T47D (cell line): ENCODE results near the gene TMEM266.

ENCODE experiments used
- DNase-seq, 2 experiments: peaks; one replicate each; pipeline versions ENCODE4 v3.0.0 to v3.0.0-alpha.2; 2011 to 2012; ENCODE audit warnings: low read depth in 1 of 2, low spot score in 1 of 2
- JUND ChIP-seq: IDR thresholded peaks from 2 replicates; pipeline ENCODE4 v1.6.1; 2012; ENCODE audit warnings: low read depth
- in situ Hi-C: cut with HindIII; loops from 2 replicates; pipeline ENCODE4 v1.10.0; 2016; ENCODE audit warnings: low sequenced_read_pairs, low pct_unique_long_range_greater_than_20kb

TMEM266 gene

GRCh38 chr15:76073554-76073953 is 13.8 kb downstream of the TMEM266 start:
- no peak for DNase-seq
- no peak for TF ChIP-seq JUND
- in situ Hi-C loops, result no loop called here

GRCh38 chr15:76075046-76075445 is 15.3 kb downstream of the TMEM266 start:
- in situ Hi-C loops, result no loop called here
- DNase-seq, result no peak
- no peak for TF ChIP-seq JUND

DNA sequence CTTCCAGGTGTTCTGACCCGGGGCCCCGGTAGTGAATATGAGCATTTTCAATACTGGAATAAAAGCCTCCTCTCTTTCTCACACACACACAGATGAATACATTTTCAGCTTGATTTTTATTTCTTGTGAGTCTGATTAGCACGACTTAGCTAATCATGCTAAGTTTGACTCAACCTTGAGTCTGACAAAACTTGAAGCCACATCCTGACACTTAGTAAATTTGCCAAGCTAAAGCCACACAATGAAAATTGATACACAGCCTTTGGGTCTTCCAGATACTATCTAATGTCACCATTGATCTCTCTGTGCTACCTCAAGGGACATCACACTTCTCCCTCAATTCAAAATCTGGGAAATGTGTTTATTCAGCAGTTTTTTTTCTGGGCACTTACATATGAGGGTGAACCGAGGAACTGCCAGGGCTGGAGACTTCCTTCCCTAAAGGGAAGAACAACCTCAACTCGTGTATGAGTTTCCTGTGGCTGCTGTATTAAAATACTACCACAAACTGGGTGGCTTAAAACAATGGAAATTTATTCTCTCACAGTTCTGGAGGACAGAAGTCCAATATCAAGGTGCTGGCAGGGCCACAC is 18.6 kb downstream of the TMEM266 start:
- no peak for TF ChIP-seq JUND
- no peak for DNase-seq
- in situ Hi-C loops, result no loop called here

GRCh38 chr15:76084256-76084655 is 24.5 kb downstream of the TMEM266 start:
- TF ChIP-seq JUND, result no peak
- no peak for DNase-seq
- in situ Hi-C loops, result no loop called here

GRCh38 chr15:76098685-76099084 is 38.9 kb downstream of the TMEM266 start:
- TF ChIP-seq JUND, result no peak
- in situ Hi-C loops, result no loop called here
- DNase-seq, result no peak

DNA sequence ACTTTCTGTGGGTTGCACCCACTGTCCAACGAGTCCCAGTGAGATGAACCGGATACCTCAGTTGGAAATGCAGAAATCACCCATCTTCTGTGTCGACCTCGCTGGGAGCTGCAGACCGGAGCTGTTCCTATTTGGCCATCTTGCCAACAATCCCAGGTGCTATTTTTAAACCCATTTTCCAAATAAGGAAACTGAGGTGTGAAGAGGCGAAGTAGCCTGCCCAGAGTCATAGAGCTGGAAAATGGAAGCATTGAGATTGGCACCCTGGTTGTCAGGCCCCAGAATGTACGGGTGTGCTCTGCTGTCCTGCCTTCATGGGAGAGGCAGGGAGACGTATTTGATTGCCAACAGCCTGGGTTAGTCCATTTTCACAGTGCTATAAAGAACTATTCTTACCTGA is 39.6 kb downstream of the TMEM266 start:
- no peak for TF ChIP-seq JUND
- DNase-seq, result no peak
- in situ Hi-C loops, result no loop called here

- TF ChIP-seq JUND, result no peak
- no peak for DNase-seq
- in situ Hi-C loops, result no loop called here
Measured at GRCh38 chr15:76100361-76100760, 40.6 kb downstream of the TMEM266 start.

GRCh38 chr15:76101655-76102054 is 41.9 kb downstream of the TMEM266 start:
- DNase-seq, result no peak
- in situ Hi-C loops, result no loop called here
- no peak for TF ChIP-seq JUND

GRCh38 chr15:76105391-76105790 is 45.6 kb downstream of the TMEM266 start:
- in situ Hi-C loops, result no loop called here
- no peak for TF ChIP-seq JUND

GRCh38 chr15:76105911-76106310 is 46.1 kb downstream of the TMEM266 start:
- DNase-seq, result no peak
- no peak for TF ChIP-seq JUND
- in situ Hi-C loops, result no loop called here

More at GRCh38 chr15:76105391-76105790, 45.6 kb downstream of the TMEM266 start:
- no peak for DNase-seq

GRCh38 chr15:76107169-76107568 is 47.4 kb downstream of the TMEM266 start:
- no peak for TF ChIP-seq JUND
- in situ Hi-C loops, result no loop called here
- no peak for DNase-seq

DNA sequence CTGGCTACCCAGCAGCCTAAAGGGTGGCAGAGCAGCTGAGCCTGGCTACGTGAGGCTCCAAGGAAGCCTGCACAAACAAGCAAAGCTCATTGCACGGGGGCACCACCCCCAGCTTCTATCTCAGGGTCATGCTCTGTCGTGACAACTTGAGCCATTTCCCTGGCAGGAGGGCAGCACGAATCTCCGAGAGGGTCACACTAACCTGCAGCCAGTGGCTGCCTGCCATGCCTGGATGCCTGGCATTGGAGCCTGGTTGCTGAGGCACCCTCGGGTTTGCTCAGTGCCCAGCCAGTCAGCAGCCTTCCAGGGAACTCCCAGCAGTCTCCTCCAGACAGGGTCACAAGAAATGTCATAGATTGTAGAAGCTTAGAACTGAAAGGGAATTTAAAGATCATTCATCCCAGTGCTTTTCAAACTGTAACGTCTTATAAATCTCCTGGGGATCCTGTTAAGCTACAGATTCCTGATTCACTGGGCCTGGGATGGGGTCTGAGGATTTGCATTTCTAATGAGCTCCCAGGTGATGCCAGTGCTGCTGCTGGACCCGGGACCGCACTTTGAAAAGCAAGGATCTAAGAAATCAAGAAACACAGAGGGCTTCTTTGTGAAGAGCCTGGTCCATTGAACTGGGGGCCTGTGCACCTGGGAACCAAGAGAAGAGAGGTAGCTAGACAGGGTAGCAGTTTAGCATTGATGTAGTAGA is 48.4 kb downstream of the TMEM266 start:
- TF ChIP-seq JUND, result no peak
- in situ Hi-C loops, result no loop called here
- DNase-seq, result no peak

- in situ Hi-C loops, result no loop called here
- TF ChIP-seq JUND, result no peak
Measured at GRCh38 chr15:76109046-76109445, 49.3 kb downstream of the TMEM266 start.

GRCh38 chr15:76114561-76114960 is 54.8 kb downstream of the TMEM266 start:
- in situ Hi-C loops, result no loop called here
- DNase-seq, result no peak
- TF ChIP-seq JUND, result no peak

More at GRCh38 chr15:76109046-76109445, 49.3 kb downstream of the TMEM266 start:
- DNase-seq, result no peak
